ENCODE results near the gene SPRYD3.

The SPRYD3 gene

GRCh38 chr12:53062011-53062961 is 16.9 kb downstream of the SPRYD3 start:
- no peak for DNase-seq

- DNase-seq, result peak in 1 of 2 experiments; percentile 29
These were observed 17.7 kb downstream of the SPRYD3 start for GRCh38 chr12:53061404-53062010.

DNA sequence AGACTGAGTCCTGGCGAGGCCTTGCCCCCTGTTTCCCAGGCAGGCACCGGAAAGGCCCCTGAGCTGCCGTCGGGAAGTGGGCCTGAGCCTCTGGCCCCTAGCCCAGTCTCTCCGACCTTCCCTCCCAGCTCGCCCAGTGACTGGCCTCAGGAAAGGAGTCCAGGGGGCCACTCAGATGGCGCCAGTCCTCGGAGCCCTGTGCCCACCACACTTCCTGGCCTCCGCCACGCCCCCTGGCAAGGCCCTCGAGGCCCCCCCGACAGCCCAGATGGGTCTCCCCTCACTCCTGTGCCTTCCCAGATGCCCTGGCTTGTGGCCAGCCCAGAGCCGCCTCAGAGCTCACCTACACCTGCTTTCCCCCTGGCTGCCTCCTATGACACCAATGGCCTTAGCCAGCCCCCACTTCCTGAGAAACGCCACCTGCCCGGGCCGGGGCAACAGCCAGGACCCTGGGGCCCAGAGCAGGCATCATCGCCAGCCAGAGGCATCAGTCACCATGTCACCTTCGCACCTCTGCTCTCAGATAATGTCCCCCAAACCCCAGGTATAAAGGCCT is 18.4 kb downstream of the SPRYD3 start:
- no peak for DNase-seq

DNA sequence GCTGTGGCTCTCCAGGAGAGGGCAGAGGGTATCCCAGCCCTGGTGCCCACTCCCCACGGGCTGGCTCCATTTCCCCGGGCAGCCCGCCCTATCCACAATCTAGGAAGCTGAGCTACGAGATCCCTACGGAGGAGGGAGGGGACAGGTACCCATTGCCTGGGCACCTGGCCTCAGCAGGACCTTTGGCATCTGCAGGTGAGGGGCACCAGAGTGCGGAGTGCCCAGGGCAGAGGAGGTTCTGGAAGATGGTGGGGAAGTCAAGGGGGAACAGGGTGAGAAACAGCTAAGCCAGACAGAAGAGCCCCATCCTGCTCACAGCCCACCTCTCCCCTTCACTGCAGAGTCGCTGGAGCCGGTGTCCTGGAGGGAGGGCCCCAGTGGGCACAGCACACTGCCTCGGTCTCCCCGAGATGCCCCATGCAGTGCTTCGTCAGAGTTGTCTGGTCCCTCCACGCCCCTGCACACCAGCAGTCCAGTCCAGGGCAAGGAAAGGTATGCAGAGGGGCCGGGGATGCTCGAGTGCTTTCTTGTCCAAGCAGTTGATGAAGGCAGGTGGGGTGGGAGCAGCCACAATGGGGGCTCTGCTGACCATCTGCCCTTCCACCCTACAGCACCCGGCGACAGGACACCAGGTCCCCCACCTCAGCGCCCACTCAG is 19.0 kb downstream of the SPRYD3 start:
- no peak for DNase-seq

- no peak for DNase-seq
These were observed 19.6 kb downstream of the SPRYD3 start for GRCh38 chr12:53059434-53060063.

DNA sequence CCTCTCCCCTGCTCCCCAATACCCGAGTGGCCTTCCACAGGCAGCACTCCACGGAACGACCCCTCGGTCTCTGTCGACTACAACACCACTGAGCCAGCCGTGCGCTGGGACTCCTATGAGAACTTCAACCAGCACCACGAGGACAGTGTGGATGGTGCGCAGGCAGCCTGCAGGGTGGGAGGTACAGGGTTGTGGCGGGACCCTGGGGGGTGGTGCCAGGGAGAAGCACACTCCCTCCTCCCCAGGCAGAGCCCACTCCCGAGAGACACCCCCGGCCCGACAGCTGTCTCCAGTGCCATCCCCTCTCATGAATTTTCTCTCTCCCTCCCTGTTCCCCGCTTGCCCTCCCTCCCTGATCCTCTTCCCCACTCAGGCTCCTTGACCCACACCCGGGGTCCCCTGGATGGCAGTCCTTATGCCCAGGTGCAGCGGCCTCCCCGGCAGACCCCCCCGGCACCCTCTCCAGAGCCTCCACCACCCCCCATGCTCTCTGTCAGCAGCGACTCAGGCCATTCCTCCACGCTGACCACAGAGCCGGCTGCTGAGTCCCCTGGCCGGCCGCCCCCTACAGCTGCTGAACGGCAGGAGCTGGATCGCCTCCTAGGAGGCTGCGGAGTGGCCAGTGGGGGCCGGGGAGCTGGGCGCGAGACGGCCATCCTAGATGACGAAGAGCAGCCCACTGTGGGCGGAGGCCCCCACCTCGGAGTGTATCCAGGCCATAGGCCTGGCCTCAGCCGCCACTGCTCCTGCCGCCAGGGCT is 20.3 kb downstream of the SPRYD3 start:
- DNase-seq, result no peak

DNA sequence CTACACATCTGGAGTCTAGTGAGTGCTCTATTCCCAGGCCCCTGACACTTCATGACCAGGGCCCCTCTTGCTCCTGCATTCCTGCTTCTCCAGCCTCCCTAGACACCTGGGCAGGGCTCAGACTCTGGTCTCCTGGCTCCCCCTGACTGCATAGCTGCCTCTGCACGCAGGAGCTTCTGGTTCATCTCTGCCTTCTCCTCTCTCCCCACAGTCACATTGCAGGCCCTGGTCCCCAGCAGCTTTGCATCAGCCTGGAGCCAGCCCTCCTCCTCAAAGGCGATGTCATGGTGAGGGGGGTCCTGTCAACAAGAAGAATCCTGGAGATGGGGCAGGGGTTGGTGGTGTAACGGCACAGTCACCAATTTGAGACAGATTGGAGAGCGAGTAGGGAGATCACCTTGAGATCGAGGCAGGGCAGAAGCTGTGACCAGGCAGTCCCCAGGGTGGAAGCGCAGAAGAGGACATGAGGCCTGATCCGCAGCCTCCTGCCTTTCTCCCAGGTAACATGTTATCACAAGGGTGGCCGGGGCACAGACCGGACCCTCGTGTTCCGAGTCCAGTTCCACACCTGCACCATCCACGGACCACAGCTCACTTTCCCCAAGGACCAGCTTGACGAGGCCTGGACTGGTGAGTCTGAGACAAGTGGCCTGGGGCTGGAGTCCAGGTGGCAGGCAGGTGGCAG is 21.2 kb downstream of the SPRYD3 start:
- no peak for DNase-seq

GRCh38 chr12:53056901-53057300 is 22.3 kb downstream of the SPRYD3 start:
- DNase-seq, result no peak

GRCh38 chr12:53056296-53056695 is 22.9 kb downstream of the SPRYD3 start:
- DNase-seq, result no peak

- DNase-seq, result no peak
These were observed 23.5 kb downstream of the SPRYD3 start for GRCh38 chr12:53055471-53056266.

GRCh38 chr12:53054112-53054878 is 24.9 kb downstream of the SPRYD3 start:
- DNase-seq, result peak; percentile 80 to 93

- no peak for DNase-seq
These were observed 25.7 kb downstream of the SPRYD3 start for GRCh38 chr12:53053218-53054111.

GRCh38 chr12:53052419-53053217 is 26.6 kb downstream of the SPRYD3 start:
- DNase-seq, result peak in 1 of 2 experiments; percentile 40

DNA sequence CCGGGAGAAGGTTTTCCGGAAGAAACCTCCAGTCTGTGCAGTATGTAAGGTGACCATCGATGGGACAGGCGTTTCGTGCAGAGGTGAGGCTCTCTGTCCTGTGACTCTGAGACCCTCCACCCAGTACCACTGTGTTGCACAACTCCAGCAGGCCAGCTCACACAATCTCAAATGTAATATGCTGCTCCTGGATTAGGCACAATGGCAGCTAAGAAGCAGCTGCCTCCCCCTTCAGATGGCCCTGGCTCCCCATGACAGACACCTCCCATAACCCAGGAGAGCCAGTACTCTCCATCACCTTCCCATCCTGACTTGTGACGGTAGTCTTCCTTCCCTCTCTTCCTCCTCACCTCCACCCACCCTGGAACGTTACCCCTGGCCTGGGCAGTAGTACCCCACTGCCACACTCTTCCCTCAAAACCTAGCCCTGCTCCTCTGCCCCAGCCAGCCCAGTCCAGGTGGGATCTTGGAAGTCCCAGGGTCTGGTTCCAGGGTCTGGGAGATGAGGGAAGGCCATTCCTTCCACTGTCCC is 27.2 kb downstream of the SPRYD3 start:
- DNase-seq, result no peak

- DNase-seq, result no peak
These were observed 27.9 kb downstream of the SPRYD3 start for GRCh38 chr12:53051058-53051880.

GRCh38 chr12:53050426-53051057 is 28.6 kb downstream of the SPRYD3 start:
- no peak for DNase-seq
